GM19468 (cell line): ENCODE data around the gene GRM1.

Source experiments
- ATAC-seq: cut with Tn5 transposase; IDR thresholded peaks from one replicate; pipeline ENCODE4 v1.9.1; 2021; ENCODE audit warnings: mild to moderate bottlenecking, moderate library complexity, moderate number of reproducible peaks; ENCODE audit not compliant: unreplicated experiment; ENCODE audit errors: extremely low read depth

GRM1 gene

DNA sequence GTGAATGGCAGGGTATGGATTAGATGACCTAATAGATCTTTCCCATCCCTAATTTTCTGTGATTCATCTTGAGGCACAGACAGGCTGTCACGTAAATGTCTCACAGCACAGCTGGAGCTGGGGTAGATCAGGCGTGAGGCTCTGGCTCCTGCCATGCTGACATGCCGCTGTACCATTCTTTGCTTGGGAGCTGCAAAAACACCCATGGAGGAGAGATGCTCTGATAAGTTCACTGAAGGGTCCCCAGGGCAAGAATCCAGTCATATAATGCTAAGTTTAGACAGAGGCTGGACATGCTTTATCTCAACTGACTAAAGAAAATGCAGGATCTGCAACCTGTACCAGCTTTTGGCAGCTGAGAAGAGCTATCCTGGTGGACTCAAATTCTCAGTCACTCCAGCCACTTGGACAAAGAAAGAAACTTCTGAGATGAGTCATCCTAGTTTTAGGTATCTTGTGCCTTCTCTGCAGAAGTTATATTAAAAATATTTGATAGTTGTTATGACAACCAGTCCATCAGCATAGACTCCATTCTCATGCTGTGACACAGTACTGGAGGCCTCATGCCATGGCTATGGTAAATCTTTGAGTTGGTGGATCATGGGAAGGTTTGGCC is 329.7 kb downstream of the GRM1 start:
- no peak for ATAC-seq

GRCh38 chr6:146359131-146359530 is 330.3 kb downstream of the GRM1 start:
- no peak for ATAC-seq

DNA sequence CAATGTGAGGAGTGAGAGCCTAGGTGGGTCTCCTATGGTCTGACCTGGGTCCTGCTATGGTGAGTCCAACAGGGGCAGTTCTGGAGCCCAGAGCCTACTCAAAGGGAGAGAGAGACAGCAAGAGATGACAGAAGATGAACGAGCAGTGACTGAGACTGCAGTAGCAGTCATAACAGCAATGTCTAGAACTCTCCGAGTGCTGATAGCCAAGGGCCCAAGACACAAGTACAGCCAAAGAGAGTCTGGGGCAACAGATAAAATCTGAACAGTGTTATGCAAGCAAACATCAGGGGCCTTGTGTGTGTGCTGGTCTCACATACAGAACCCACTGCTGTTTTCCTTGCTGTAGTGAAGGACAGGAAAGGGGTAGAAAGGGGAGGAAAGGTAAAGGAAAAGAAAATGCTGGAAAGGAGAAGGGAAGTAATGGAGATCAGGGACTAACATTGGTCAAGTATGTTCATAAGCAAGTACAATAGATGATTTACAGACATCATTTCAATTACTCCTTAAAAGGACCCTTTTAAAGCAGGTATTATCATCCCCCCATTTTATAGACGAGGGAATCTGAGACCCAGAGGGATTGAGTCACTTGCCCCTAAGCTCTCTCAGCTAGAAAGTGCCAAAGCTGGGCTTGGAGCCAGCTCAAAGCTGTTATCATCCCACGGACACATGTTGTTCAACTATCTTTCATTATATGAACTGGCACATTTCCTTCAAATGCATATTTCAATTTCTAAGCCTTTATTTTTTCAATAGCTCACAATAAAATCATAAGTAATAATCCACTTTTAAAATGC is 332.5 kb downstream of the GRM1 start:
- ATAC-seq = no peak

DNA sequence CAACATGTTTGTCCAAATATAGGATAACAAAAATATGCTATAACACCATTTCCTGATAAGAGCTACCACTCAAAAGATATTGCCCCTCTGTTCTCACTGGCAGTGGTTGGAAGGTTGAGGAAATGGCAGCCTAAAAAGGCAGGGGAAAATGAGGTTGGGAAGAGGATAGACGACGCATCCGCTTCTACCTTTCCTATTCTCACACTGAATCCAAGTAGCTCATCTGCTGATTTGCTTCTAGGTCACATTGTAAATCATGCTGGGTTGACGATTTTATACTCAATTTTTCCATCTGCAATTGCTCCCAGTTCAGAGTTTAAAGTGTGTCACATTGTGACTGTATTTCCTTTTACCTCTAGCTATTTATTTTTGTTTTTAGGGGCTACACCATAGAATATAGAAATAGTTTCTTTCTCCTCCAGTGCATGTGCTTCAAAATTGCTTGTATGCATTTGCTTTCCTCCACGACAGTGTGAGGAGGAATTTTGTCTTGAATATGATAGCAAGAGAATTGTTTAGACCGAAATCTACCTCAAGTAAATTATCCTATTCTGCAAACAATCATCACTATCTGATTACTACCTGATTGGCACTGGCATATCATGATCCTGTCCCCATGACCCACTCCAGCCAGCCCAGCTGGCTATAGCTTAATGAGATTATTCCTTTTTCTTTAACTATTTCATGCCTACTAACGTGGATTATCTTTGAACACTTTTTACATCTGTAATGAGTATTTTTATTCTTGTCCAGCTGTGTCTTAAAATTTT is 335.2 kb downstream of the GRM1 start:
- ATAC-seq = no peak

GRCh38 chr6:146364816-146365594 is 336.1 kb downstream of the GRM1 start:
- no peak for ATAC-seq

- no peak for ATAC-seq
Observed at GRCh38 chr6:146367061-146367460, 338.2 kb downstream of the GRM1 start.

- ATAC-seq = no peak
Observed at GRCh38 chr6:146369866-146370265, 341.0 kb downstream of the GRM1 start.

- no peak for ATAC-seq
Observed at GRCh38 chr6:146381486-146381885, 352.6 kb downstream of the GRM1 start.

DNA sequence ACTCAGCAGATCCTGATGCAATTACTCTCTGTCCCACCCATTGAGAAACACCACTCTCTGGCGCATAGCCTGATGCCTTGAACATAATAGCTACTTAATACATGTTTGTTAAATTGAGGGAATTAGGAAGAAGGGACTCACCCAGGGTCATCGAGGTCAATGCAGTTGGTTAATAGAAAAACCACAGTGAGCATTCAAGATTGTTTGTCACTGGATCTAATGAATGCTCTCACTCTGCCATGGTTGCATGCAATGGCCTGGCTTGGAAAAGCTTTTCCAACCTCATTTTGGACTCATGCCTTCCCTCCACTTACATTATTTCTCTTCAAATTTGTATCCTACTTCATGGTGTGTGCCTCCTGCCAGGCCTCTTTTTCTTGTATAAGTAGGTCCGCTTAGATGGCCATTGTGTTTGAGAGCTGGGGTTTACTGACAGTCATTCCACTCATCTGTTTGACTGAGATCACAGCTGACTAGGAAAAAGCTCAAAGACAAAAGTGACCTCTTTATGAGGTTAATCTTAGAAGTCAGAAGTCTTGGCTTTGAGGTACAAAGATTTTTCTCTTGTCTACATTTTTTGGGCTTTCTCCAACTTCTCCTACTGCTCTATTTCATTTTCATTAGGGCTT is 360.0 kb downstream of the GRM1 start:
- ATAC-seq = no peak

- no peak for ATAC-seq
Observed at GRCh38 chr6:146389740-146390139, 360.9 kb downstream of the GRM1 start.

- ATAC-seq = no peak
Observed at GRCh38 chr6:146397638-146398037, 368.8 kb downstream of the GRM1 start.

GRCh38 chr6:146402476-146402875 is 373.6 kb downstream of the GRM1 start:
- no peak for ATAC-seq

DNA sequence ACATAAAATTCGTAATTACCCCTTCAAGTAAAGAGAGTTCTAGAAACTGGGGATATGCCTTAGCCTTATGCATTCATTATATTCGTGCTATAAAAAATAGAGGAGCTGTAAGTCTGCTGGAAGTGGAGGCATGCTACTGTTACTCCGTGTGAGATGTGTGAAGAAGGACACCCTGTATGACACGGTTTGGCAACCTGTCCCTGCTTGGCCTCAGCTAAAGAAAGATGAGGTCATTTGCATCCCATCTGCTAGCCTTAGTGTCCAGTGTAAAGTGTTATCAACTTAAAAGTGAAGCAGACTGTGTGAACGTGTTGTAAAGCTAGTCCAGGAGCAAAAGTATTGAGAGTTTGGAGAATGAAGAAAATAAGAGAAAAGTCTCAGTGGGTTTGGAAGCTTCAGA is 379.7 kb downstream of the GRM1 start:
- no peak for ATAC-seq

DNA sequence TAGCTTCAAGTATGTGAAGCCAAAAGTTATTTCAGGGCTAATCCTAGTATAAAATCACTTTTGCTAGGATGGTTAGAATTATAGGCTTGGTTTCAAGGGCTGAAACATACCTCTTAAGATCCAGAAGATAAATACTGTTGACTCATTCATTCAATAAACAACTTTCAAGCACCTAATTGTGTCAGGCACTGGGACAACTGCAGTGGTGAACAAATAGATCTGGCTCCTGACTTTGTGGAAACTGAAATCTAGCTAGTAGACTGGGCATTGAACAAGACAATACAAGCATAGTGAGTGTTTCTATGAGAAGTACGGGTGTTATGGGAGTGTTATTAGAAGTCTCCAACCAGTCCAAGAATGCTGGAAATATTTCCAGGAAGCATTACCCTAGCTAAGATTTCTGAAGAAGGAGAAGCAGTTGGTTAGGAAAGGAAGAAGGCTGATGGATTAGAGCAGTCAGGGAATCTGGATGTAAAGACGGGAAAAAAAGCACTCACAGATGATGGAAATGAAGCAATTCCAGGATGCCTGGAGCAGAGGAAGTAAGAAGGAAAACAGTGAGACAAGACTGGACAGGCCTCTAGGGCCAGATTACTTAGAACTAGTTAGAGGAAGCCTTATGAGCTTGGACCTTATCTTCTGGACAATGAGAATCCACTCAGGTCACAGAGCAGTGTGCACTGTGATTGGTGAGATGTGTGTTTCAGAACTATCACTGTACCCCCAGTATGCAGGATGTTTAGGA is 382.2 kb downstream of the GRM1 start:
- ATAC-seq = no peak

- ATAC-seq = no peak
Observed at GRCh38 chr6:146419576-146419975, 390.7 kb downstream of the GRM1 start.

DNA sequence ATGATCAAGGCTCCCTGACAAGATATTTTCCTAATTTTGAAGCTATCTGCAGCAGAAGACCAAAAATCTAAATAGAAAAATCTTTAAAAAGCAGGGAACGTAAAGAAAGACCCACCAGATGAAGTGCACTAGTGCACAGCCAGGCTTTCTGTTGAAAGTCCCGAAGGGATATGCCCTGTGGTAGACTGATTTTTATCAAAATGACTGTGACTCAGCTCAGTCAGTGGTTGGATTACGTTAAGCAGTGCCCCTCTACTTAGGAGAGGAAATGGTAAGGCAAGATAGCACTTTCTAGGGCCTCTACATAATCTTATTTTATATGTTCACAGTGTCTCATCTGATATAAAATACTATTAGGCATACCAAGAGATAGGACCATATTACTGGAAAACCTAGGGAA is 391.4 kb downstream of the GRM1 start:
- no peak for ATAC-seq

DNA sequence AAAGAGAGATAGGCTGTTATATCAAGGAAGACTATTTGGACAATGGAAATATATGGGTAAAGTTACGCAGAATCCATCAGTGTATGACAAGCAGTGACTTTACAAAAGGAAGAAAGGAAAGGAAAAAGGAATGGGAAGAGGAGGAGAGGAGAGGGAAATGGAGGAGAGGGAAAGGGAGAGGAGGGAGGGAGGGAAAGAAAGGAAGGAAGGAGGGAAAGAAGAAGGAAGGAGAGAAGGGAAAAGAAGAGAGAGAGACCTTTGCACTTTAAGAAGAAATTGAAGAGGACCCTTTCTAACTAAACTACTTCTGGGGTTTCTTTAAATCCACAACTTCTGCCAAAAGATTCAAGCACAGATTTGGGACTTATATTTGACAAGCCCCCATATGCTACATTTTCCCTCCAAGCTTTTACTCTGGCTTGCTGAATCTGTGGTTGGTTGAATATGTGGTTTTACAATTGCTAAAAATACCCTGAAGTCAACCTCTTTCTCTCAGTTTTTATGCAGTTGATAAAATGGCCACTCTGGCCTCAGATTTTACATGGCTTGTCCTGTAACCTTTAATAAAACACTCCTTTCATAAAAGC is 394.0 kb downstream of the GRM1 start:
- ATAC-seq = no peak

DNA sequence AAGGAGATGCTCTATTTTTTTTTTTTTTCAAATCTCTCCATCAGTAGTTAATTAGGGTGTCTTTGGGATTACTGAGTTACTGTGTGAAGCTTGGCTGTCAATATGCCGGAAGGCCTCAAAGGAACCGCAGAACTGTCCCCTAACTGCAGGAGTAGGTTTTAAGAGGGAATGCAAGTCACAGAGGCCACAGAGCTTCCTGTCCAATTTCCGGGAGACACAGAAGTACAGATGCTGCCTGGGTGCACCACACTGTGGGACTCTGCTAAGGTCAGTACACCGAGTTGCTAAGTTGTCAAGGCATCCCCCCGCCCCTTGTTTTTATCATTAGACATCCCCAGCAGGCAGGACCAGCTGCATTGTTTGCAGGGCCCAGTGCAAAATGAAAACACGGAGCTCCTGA is 394.6 kb downstream of the GRM1 start:
- ATAC-seq = no peak

DNA sequence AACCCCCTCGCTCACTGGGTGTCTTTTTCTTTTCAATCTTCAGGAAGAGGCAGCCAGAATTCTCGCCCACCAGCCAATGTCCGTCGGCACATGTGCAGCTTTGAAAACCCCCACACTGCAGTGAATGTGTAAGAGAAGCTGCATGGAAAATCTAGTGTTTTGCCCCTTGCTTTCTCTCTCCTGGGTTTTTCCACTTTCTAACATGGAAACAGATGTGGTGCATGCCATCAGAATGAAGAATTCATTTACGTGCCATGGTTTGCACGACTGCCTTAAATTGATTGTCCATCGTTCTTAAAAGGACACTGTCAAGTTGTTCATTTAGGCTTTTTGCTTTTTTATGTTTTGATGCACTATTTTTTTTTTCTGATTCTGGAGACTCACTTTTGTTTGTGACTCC is 397.7 kb downstream of the GRM1 start:
- ATAC-seq = no peak
